ENCODE data around the gene ANO9. TPM values are rescaled to one million over a fixed set of nuclear protein-coding genes. Genes with fewer than 3 reads are reported as not detected.
"Not testable (repeated sequence)": the region's sequence is repeated elsewhere in the genome, so short reads cannot be mapped to it uniquely, and the experiment has no call there.

Gene ANO9
- total RNA-seq, 1 donor from 2014 or later: 31.0 TPM

DNA sequence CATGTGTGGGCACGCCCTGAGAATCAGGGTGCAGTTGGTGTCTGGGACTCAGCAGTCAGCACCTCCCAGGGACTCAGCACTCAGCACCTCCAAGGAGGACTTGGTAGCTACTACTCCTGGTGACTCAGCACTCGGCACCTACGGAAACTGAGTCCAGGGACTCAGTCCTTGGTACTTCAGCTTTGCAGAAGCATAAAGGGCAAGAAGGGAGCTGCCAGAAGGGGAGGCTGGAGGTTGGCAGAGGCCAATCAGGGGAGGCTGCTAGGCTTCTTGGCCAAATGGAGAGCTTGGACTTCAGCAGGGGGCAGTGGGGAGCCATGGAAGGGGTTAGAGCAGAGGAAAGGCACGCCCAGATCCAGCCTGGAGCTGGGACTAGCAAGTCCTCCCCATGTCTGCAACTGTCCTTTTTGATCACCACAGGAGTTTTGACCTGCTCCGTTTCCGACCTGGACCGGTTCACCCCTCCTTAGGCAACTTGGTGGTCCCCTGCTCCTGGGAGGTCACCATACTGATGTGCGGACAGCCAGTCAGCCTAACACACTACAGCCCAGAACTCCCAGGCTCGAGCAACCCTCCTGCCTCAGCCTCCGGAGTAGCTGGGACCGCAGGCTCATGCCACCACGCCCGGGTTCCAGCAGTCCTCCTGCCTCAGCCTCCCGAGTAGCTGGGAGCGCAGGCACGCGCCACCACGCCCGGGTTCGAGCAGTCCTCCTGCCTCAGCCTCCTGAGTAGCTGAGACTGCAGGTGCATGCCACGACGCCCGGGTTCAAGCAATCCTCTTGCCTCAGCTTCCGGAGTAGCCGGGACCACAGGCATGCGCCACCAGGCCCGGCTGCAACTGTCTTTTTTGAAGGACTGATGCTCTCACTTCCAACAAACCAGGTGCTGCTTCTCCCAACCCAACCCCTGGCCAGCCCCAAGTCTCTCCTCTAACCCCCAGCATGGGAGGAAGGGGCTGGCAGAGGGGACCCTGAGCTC lies 1.5 kb downstream of the ANO9 start:
- Mint-ChIP-seq H3K9me3 (ENCODE audit: low read depth) (no peaks in the 10 kb centered on the region), H3K36me3 (ENCODE audit: insufficient read depth) (no peaks in the 10 kb centered on the region), H3K4me1 (ENCODE audit: low read depth) (peaks cover 3% of the 10 kb centered on the region), H3K27ac (peak overlapping the region; percentile 45), H3K27me3 (peaks cover 3% of the 10 kb centered on the region), H3K4me3 (ENCODE audit: low read depth) (no peak overlapping the region)
- TF ChIP-seq, protein P1, sequence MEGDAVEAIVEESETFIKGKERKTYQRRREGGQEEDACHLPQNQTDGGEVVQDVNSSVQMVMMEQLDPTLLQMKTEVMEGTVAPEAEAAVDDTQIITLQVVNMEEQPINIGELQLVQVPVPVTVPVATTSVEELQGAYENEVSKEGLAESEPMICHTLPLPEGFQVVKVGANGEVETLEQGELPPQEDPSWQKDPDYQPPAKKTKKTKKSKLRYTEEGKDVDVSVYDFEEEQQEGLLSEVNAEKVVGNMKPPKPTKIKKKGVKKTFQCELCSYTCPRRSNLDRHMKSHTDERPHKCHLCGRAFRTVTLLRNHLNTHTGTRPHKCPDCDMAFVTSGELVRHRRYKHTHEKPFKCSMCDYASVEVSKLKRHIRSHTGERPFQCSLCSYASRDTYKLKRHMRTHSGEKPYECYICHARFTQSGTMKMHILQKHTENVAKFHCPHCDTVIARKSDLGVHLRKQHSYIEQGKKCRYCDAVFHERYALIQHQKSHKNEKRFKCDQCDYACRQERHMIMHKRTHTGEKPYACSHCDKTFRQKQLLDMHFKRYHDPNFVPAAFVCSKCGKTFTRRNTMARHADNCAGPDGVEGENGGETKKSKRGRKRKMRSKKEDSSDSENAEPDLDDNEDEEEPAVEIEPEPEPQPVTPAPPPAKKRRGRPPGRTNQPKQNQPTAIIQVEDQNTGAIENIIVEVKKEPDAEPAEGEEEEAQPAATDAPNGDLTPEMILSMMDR (IDR thresholded peaks at IDR 0.05; ENCODE audit: unreplicated experiment): no peak
- no peak for DNase-seq (ENCODE audit: low spot score, unreplicated experiment)

DNA sequence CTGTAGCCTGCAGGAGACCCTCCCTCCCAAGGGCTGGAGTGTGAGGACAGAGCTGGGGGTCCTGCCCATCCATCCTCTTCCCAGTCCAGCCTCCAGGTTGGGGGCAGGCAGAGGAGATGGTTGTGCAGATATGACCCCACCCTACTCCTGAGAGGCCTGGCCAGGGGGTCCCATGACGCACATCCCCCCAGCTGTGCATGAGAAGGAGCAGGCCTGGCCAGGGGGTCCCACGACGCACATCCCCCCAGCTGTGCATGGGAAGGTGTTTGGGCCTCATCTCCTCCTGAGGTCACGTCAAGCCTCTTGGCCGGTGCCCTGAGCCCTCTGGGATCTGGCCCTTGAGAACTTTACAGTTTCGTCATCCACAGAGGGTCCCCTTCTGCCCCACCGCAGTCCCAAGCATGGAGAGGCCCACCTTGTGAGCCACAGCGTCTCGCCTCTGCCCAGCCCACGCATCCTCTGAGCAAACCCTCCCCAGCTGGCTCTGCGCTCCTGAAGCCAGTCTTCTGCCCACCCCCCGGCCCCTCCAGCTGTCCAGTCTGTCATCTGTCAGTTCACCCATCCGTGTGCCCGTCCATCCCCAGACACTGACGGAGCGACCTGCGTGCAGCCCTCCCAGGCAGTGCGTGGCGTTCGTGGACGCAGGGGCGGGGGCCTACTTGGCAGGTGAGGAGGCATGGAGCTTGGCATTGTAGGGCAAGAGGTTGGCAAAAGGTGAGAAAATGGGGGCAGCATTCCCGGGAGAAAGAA lies 2.3 kb downstream of the ANO9 start:
- TF ChIP-seq, protein P1 (IDR thresholded peaks at IDR 0.05; ENCODE audit: unreplicated experiment): no peak
- peaks cover 3% of the 10 kb centered on the region for H3K4me1 Mint-ChIP-seq (ENCODE audit: low read depth)
- no peaks in the 10 kb centered on the region for H3K36me3 Mint-ChIP-seq (ENCODE audit: insufficient read depth)
- no peak overlapping the region for H3K27ac Mint-ChIP-seq
- H3K27me3 Mint-ChIP-seq: peaks cover 3% of the 10 kb centered on the region
- H3K9me3 Mint-ChIP-seq (ENCODE audit: low read depth): no peaks in the 10 kb centered on the region
- no peak overlapping the region for H3K4me3 Mint-ChIP-seq (ENCODE audit: low read depth)
- no peak for DNase-seq (ENCODE audit: low spot score, unreplicated experiment)

DNA sequence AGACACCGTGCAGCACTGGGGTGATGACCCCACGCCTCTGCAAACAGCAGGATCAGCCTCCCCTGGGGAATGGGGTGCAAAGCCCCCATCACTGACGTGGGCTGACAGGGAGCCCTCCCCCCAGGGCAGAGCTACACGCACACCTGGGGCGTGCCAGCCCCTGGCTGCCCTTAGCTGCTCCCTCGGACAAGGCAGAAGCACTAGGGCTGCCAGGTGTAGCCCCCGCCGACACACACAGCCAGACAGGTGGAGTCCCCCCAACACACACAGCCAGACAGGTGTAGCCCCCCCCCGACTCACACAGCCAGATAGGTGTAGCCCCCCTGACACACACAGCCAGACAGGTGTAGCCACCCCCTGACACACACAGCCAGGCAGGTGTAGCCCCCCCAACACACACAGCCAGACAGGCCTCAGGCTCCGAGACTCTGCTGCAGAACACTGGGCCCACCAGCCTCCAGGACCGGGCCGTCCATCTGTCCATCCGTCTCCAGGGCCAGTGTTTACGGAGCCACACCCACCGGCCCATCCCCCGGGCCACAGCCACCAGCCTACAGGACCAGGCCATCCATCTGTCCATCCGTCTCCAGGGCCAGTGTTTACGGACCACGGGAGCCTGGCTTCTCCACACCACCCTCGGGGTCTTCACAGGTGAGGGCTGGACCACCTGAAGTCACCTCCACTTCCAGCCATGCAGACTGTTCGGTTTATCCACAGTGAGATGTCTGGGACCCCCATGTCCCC lies 3.5 kb downstream of the ANO9 start:
- Mint-ChIP-seq H3K9me3 (ENCODE audit: low read depth) (no peaks in the 10 kb centered on the region), H3K36me3 (ENCODE audit: insufficient read depth) (no peaks in the 10 kb centered on the region), H3K4me1 (ENCODE audit: low read depth) (no peaks in the 10 kb centered on the region), H3K27me3 (no peaks in the 10 kb centered on the region), H3K4me3 (ENCODE audit: low read depth) (no peak overlapping the region), H3K27ac (no peak overlapping the region)
- TF ChIP-seq, protein P1 (IDR thresholded peaks at IDR 0.05; ENCODE audit: unreplicated experiment): no peak
- DNase-seq (ENCODE audit: low spot score, unreplicated experiment): no peak

DNA sequence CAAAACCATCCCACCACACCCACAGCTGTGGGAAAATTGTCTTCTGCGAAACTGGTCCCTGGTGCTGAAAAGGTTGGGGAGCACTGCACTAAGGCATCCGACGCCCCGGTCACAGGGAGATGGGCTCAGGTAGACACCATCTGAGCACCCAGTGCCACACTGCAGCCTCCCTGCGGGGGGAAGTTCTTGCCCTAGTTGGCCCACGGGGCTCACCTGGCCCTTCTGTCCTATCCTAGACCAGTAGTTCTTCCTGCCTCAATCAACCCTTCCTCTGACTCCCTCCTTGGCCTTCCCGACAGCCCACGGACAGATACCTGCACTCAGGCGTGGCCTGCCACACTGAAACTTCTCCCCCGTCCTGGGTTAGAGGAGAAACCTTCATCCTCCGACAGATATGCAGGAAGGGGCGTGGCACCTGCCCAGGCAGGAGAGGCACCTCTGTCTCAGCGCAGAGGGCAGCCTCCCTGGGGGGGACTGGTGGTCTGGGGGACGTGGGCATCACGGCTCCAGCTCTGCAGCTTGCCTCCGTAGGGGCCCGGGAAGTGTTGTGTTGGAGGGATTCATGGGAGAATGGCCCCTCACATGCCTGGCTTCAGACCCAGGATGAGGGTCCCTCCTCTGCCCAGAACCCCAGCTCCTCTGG lies 4.5 kb downstream of the ANO9 start:
- no peaks in the 10 kb centered on the region for H3K4me1 Mint-ChIP-seq (ENCODE audit: low read depth)
- H3K4me3 Mint-ChIP-seq (ENCODE audit: low read depth): no peak overlapping the region
- H3K36me3 Mint-ChIP-seq (ENCODE audit: insufficient read depth): no peaks in the 10 kb centered on the region
- no peaks in the 10 kb centered on the region for H3K27me3 Mint-ChIP-seq
- H3K9me3 Mint-ChIP-seq (ENCODE audit: low read depth): no peaks in the 10 kb centered on the region
- TF ChIP-seq, protein P1 (IDR thresholded peaks at IDR 0.05; ENCODE audit: unreplicated experiment): no peak
- H3K27ac Mint-ChIP-seq: no peak overlapping the region
- no peak for DNase-seq (ENCODE audit: low spot score, unreplicated experiment)

DNA sequence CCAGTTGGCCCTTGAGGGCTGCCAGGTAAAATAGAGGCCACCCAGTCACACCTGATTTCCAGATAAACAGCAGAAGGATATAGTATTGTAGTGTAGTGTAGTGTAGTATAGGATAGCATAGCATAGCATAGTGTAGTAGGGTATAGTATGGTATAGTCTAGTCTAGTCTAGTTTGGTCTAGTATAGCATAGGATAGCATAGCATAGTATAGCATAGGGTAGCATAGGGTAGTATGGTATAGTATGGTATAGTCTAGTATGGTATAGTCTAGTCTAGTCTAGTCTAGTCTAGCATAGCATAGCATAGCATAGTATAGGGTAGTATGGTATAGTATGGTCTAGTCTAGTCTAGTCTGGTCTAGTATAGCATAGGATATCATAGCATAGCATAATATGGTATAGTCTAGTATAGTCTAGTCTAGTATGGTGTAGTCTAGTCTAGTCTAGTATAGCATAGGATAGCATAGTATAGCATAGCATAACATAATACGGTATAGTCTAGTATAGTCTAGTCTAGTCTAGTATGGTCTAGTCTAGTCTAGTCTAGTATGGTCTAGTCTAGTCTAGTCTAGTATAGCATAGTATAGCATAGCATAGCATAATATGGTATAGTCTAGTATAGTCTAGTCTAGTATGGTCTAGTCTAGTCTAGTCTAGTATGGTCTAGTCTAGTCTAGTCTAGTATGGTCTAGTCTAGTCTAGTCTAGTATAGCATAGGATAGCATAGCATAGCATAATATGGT lies 6.6 kb downstream of the ANO9 start:
- H3K27me3 Mint-ChIP-seq; H3K27ac Mint-ChIP-seq; H3K4me1 Mint-ChIP-seq (ENCODE audit: low read depth); H3K4me3 Mint-ChIP-seq (ENCODE audit: low read depth); H3K9me3 Mint-ChIP-seq (ENCODE audit: low read depth); H3K36me3 Mint-ChIP-seq (ENCODE audit: insufficient read depth); DNase-seq (ENCODE audit: low spot score, unreplicated experiment): not testable (repeated sequence)

All from progenitor cell of endocrine pancreas (in vitro differentiated cells).